GM19467 (cell line): Measurements from ENCODE around the gene KDM3B.
"Not testable (repeated sequence)": the region's sequence is repeated elsewhere in the genome, so short reads cannot be mapped to it uniquely, and the experiment has no call there.

Source experiments
- ATAC-seq: cut with Tn5 transposase; IDR thresholded peaks from one replicate; pipeline ENCODE4 v1.9.1; 2021; ENCODE audit warnings: mild to moderate bottlenecking, moderate library complexity; ENCODE audit not compliant: unreplicated experiment

The KDM3B gene

DNA sequence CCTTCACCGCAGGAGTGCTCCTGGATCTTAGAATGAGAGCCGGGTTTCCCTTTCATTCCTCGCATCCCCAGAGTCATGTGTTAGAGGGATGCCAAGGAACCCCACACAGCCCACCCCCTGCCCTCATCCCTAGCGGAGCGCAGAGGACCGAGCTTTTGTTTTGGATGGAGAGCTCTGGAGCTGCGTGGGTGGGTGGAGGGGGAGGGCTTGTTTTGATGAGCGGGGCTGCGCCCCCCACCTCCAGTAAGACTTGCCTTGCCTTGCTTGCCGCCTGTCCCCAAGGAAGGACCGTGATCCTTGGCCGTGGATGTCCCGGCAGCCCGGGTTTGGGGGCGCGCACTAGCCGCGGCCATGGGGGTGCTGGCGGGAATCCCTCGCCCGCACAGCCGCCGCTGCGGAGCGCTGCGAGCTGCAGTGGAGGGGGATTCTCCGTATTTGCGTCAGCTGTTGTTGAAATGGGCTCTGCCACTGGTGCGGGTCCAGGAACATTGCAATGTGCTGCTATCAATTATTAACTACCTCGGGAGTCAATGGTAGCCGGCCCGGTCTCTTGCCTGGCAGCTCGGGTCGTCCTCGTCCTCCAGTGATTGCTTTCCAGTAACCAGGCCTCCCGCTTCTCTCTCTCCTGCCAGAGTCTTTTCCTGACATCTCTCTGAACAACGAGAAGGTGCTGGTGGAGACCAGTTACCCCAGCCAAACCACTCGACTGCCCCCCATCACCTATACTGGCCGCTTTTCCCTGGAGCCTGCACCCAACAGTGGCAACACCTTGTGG, 113.8 kb downstream of the KDM3B start:
- no peak for ATAC-seq

- no peak for ATAC-seq
Observed at GRCh38 chr5:138466900-138467710, 114.6 kb downstream of the KDM3B start.

- ATAC-seq = no peak
Observed at GRCh38 chr5:138467711-138468132, 115.2 kb downstream of the KDM3B start.

DNA sequence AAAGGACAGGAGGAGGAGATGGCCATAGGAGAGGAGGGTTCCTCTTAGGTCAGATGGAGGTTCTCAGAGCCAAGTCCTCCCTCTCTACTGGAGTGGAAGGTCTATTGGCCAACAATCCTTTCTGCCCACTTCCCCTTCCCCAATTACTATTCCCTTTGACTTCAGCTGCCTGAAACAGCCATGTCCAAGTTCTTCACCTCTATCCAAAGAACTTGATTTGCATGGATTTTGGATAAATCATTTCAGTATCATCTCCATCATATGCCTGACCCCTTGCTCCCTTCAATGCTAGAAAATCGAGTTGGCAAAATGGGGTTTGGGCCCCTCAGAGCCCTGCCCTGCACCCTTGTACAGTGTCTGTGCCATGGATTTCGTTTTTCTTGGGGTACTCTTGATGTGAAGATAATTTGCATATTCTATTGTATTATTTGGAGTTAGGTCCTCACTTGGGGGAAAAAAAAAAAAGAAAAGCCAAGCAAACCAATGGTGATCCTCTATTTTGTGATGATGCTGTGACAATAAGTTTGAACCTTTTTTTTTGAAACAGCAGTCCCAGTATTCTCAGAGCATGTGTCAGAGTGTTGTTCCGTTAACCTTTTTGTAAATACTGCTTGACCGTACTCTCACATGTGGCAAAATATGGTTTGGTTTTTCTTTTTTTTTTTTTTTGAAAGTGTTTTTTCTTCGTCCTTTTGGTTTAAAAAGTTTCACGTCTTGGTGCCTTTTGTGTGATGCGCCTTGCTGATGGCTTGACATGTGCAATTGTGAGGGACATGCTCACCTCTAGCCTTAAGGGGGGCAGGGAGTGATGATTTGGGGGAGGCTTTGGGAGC, 115.9 kb downstream of the KDM3B start:
- ATAC-seq = no peak

GRCh38 chr5:138468966-138469539, 116.6 kb downstream of the KDM3B start:
- ATAC-seq = no peak

GRCh38 chr5:138469540-138470321, 117.2 kb downstream of the KDM3B start:
- ATAC-seq = no peak

DNA sequence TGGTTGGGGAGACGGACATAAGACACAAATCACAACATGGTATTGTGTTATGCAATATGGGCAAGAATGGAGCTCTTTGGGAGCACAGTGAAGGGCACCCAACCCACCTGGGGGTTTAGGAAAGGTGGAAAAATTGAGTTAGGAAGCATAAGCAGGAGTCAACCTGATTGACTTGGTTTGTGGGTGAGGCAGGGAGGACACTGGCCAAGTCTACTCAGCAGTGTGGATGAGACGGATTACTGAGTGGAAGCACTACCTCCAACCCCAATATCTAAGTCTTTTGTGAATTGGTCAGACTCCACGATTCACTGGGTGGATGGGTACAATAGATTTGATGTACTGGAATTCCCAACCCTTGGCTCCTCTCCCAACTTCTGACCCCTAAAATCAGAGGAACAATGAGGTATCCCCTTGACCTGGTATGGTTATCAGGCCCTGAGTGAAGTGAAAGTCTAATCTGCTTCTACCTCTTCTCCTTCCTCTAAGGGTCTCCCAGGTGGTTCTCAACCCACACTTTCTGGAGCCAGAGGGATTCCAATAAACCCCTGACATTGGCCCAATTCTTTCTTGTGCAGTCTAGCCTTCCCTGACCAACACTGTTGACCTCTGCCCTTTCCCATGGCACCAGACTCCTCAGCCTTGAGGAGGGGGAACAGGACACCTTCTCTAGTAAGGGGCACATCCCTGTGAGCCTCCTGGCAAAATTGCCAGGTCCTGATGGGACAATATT, 118.0 kb downstream of the KDM3B start:
- ATAC-seq = no peak

GRCh38 chr5:138471052-138471361, 118.5 kb downstream of the KDM3B start:
- no peak for ATAC-seq

DNA sequence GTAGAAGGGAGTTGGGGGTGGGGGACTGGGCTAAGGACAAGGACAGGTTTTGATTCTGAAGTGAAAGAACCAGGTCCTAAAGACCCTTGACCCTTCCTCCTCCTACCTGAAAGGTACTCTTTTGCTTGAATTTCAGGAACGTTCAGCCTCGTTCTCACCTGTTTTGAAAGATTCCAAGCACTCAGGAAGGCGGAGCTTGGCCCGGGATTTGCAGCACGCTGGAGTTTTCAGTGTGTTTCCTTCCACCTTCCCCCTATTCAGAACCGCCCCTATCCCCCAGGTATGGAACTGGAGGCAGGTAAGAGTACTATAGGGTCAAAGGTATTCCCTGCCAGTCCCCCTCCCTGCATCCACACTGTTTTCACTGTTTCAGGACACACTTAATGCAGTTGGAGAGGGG, 119.9 kb downstream of the KDM3B start:
- no peak for ATAC-seq

- ATAC-seq = not testable (repeated sequence)
Observed at GRCh38 chr5:138473151-138473550, 120.7 kb downstream of the KDM3B start.

GRCh38 chr5:138476918-138477317, 124.4 kb downstream of the KDM3B start:
- no peak for ATAC-seq

GRCh38 chr5:138482638-138483037, 130.2 kb downstream of the KDM3B start:
- ATAC-seq = no peak
